Right lobe of liver (tissue), 6 donors: ENCODE data around the gene GOLGA3. TPM values are rescaled to one million over a fixed set of nuclear protein-coding genes. Genes with fewer than 3 reads are reported as not detected.
"Not testable (repeated sequence)": the region's sequence is repeated elsewhere in the genome, so short reads cannot be mapped to it uniquely, and the experiment has no call there.

Source experiments
- ATAC-seq, 4 donors: fragments of 200-7000 bp; cut with Tn5 transposase; one replicate each; pipeline ENCODE4 v1.9.1; 2020; ENCODE audit warnings: mild to moderate bottlenecking in 4 of 4, moderate library complexity in 4 of 4
- DNase-seq, 3 donors: peaks; one replicate each; pipeline ENCODE4 v3.0.0-alpha.2; 2020
- H3K27ac ChIP-seq, 3 donors: fragments of 200-600 bp; one replicate each; pipeline ENCODE4 v1.8.0; 2022
- H3K27me3 ChIP-seq, 2 donors: fragments of 200-600 bp; one replicate each; pipeline ENCODE4 v1.8.0; 2022
- H3K36me3 ChIP-seq, 4 donors: fragments of 200-600 bp; sonication (generic) in 1 of 4; one replicate each; pipeline versions ENCODE4 v1.5.1 to v1.8.0; 2017 to 2022; ENCODE audit warnings: control low read depth in 1 of 4
- H3K4me1 ChIP-seq, 4 donors: fragments of 200-600 bp; sonication (generic) in 1 of 4; one replicate each; pipeline versions ENCODE4 v1.5.1 to v1.8.0; 2017 to 2022; ENCODE audit warnings: control low read depth in 1 of 4
- H3K4me3 ChIP-seq, 3 donors: fragments of 200-600 bp; one replicate each; pipeline ENCODE4 v1.8.0; 2022
- H3K9me3 ChIP-seq, 4 donors: fragments of 200-600 bp; sonication (generic) in 1 of 4; one replicate each; pipeline versions ENCODE4 v1.5.1 to v1.8.0; 2017 to 2022; ENCODE audit warnings: control low read depth in 1 of 4
- POLR2A ChIP-seq: fragments of 450-650 bp; IDR thresholded peaks from one replicate; pipeline ENCODE4 v1.6.1; 2017; ENCODE audit warnings: antibody characterized with exemption, mild to moderate bottlenecking
- WGBS: methylation state at CpG from one replicate; pipeline ENCODE4 v1.1.6; 2018; ENCODE audit warnings: low coverage, low lambda C conversion rate; ENCODE audit not compliant: insufficient coverage; ENCODE audit errors: missing lambda C conversion rate; 5-methylcytosine and 5-hydroxymethylcytosine counted together
- intact Hi-C, 2 donors: fragments of 100-400 bp; cut with DNase I; formaldehyde crosslinking; loops; one replicate each; pipeline versions ENCODE4 v1.11.2 to v1.14.1; 2022
- total RNA-seq, 6 experiments: library from RNA; depleted of rRNA in 2 of 6; stranded (reverse); fragments of >200 nt in 2 of 6; fragmentation: NEBNext Ultra II Directional in 3 of 6; extraction: Animal tissue kit (Norgen Biotek cat#: 25700) in 3 of 6; gene quantifications; one replicate each; pipeline versions ENCODE4 v1.1.0 to v1.2.4, GENCODE V29; 2016 to 2023
- TF ChIP-seq, protein P1 (sequence below), 4 donors: fragments of 200-600 bp in 3 of 4; fragments of 450-650 bp in 1 of 4; IDR thresholded peaks; one replicate each; pipeline versions ENCODE4 v1.5.1 to v1.8.0; 2016 to 2022; ENCODE audit warnings: antibody characterized with exemption in 4 of 4, mild to moderate bottlenecking in 2 of 4
- donor health status: DM: no; HTN: yes; CAD: no.
- donor health status: DM: no; HTN: no; CAD: no.
- donor health status: DM: no; HTN: no; CAD: no.
- donor health status: DM: no; HTN: yes; CAD: no.
- donor health status: DM: no; HTN: yes; CAD: no.

Gene GOLGA3
- total RNA-seq, 6 experiments from 2014 or later = 15.7 to 37.5 (median 22.8) TPM

DNA sequence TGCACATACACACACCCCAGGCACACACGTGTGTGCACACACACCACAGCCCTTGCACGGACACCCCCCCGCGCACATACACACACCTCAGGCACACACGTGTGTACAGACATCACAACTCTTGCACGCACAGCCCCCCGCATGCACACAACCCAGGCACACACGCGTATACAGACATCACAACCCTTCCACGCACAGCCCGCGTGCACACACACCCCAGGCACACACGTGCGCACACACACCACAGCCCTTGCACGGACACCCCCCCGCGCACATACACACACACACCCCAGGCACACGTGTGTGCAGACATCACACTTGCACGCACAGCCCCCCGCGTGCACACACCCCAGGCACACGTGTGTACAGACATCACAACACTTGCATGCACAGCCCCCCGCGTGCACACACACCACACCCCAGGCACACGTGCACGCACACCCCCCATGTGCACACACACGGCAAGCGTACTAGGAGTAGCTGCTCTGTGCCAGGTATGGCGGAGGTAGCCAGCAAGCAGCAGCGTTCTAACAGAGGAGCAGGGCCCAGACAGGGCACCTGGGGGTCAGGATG lies 48.8 kb downstream of the GOLGA3 start:
- H3K36me3 ChIP-seq = peaks cover 0 to 77% (median 30%) of the 10 kb centered on the region in 4 donors
- H3K9me3 ChIP-seq = no peaks in the 10 kb centered on the region
- H3K27me3 ChIP-seq = no peaks in the 10 kb centered on the region
- intact Hi-C loops = no loop called here
- no peaks in the 10 kb centered on the region for H3K4me1 ChIP-seq
- 100% methylated on average over 3 of the region's 30 CpGs for WGBS
- peak in 1 of 3 donors; percentile 31 for DNase-seq
- H3K27ac ChIP-seq = no peak overlapping the region
- no peak for TF ChIP-seq POLR2A
- TF ChIP-seq, protein P1, sequence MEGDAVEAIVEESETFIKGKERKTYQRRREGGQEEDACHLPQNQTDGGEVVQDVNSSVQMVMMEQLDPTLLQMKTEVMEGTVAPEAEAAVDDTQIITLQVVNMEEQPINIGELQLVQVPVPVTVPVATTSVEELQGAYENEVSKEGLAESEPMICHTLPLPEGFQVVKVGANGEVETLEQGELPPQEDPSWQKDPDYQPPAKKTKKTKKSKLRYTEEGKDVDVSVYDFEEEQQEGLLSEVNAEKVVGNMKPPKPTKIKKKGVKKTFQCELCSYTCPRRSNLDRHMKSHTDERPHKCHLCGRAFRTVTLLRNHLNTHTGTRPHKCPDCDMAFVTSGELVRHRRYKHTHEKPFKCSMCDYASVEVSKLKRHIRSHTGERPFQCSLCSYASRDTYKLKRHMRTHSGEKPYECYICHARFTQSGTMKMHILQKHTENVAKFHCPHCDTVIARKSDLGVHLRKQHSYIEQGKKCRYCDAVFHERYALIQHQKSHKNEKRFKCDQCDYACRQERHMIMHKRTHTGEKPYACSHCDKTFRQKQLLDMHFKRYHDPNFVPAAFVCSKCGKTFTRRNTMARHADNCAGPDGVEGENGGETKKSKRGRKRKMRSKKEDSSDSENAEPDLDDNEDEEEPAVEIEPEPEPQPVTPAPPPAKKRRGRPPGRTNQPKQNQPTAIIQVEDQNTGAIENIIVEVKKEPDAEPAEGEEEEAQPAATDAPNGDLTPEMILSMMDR (IDR thresholded peaks at IDR 0.05) = no peak
- H3K4me3 ChIP-seq = no peak overlapping the region
- no peak for ATAC-seq

DNA sequence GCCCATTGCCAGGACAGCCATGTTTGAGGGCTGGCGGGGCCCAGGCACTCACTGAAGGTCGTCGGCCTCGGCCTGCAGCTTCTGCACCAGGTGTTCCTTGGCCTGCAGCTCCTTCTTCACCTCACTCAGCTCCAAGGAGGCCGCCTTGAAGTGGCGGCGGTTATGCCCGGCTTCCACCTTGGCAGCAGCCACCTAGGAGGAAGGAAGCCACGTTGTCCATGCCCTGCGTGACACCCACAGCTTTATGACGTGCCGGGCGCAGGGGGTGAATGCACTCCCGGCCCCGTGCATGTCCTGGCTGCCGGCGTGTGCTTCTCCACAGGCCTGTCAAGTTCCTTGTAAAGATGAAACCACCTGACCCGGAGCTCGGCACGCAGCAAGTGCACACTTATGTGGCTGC lies 51.1 kb downstream of the GOLGA3 start:
- DNase-seq (no peak), ATAC-seq (no peak)
- H3K9me3 ChIP-seq = no peaks in the 10 kb centered on the region
- intact Hi-C loops = no loop called here
- H3K36me3 ChIP-seq = peaks cover 0 to 83% (median 37%) of the 10 kb centered on the region in 4 donors
- H3K4me3 ChIP-seq = no peak overlapping the region
- no CpG with 5 or more reads among the region's 20 CpGs for WGBS
- no peak overlapping the region for H3K27ac ChIP-seq
- TF ChIP-seq, protein P1 (IDR thresholded peaks at IDR 0.05) = no peak
- no peak for TF ChIP-seq POLR2A
- H3K4me1 ChIP-seq = no peaks in the 10 kb centered on the region
- no peaks in the 10 kb centered on the region for H3K27me3 ChIP-seq

DNA sequence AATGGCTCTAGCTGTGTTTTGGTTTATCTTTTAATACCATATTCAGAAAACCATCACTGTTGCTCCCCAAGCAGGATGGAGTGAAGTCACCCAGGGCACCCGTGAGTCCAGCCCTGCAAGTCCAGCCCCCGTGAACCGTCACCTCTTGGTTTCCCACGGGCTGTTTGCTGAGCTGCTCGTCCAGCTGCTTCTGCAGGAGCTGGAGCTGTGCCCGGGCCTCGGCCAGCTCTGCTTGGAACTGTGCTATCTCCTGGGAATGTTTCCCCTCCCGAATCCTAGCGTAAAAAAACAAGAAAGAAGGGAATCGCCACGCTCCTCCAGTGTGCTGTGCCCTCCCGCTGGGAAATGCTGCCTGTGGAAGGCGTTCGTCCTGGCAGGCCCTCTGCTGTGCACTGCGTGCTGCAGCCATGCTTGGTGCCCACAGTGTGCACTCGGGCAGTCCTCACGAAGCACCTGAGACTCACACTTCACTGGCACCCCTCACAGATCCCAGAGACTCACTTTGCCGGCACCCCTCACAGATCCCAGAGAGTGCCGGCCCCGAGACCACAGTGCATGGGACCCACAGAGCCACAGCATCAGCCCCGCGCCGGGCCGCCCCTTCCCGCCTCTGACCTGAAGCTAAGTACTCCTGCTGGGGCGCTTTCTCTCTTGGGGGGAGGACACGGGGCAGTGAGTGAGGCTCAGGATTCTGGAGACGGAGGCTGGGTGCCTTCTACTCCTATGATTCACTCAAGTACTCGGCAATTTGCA lies 51.7 kb downstream of the GOLGA3 start:
- 71% methylated on average over 11 of the region's 29 CpGs for WGBS
- TF ChIP-seq POLR2A = no peak
- TF ChIP-seq, protein P1 (IDR thresholded peaks at IDR 0.05) = no peak
- H3K4me1 ChIP-seq = no peaks in the 10 kb centered on the region
- no peaks in the 10 kb centered on the region for H3K9me3 ChIP-seq
- H3K27me3 ChIP-seq = no peaks in the 10 kb centered on the region
- no peak overlapping the region for H3K4me3 ChIP-seq
- no peak for DNase-seq
- peak in 2 of 4 donors; percentile 9 to 35 for ATAC-seq
- H3K27ac ChIP-seq = no peak overlapping the region
- intact Hi-C loops = no loop called here
- peaks cover 0 to 83% (median 35%) of the 10 kb centered on the region in 4 donors for H3K36me3 ChIP-seq

DNA sequence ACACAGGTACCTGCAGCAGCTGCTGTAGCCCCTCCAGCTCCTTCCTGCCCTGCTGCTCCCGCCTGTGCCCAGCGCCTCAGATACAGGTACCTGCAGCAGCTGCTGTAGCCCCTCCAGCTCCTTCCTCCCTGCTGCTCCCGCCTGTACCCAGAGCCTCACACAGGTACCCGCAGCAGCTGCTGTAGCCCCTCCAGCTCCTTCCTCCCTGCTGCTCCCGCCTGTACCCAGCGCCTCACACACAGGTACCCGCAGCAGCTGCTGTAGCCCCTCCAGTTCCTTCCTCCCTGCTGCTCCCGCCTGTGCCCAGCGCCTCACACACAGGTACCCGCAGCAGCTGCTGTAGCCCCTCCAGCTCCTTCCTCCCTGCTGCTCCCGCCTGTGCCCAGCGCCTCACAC lies 52.4 kb downstream of the GOLGA3 start:
- intact Hi-C loops, H3K9me3 ChIP-seq, H3K4me3 ChIP-seq, H3K27me3 ChIP-seq, DNase-seq, H3K4me1 ChIP-seq, ATAC-seq, H3K27ac ChIP-seq: not testable (repeated sequence)
- WGBS = 90% methylated on average over 4 of the region's 12 CpGs
- H3K36me3 ChIP-seq = peaks cover 0 to 82% (median 32%) of the 10 kb centered on the region in 4 donors

DNA sequence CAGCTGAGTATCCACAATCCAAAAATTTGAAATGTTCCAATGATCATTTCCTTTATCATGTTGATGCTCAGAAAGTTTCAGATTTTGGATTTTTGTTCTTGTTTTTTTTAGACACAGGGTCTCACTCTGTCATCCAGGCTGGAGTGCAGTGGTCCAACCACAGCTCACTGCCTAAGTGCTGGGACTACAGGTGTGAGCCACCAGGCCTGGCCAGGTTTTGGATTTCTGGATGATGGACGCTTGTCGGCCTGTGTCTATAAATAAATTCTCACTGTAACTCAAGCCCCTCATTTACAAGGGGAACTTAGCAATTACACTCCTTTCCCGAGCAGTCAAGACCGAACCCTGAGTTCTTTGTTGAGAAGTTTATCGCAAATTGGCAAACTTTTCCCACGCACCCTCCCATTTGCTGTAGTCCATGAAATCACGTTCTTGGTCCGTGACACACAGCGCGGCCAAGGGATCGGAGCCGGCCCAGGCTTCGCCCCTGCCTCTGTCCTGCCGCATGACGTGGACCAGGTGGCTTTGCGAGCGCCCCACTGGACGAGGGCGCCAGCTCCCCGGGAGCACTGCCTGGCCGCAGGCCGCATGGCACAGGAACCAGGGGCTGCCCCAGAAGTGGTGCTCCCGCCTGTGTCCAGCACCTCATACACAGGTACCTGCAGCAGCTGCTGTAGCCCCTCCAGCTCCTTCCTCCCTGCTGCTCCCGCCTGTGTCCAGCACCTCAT lies 53.0 kb downstream of the GOLGA3 start:
- no peak overlapping the region for H3K27ac ChIP-seq
- intact Hi-C loops = no loop called here
- no peaks in the 10 kb centered on the region for H3K4me1 ChIP-seq
- ATAC-seq (no peak), DNase-seq (no peak)
- peaks cover 0 to 78% (median 29%) of the 10 kb centered on the region in 4 donors for H3K36me3 ChIP-seq
- TF ChIP-seq POLR2A = no peak
- TF ChIP-seq, protein P1 (IDR thresholded peaks at IDR 0.05) = no peak
- H3K4me3 ChIP-seq = no peak overlapping the region
- H3K9me3 ChIP-seq = no peaks in the 10 kb centered on the region
- no peaks in the 10 kb centered on the region for H3K27me3 ChIP-seq
- 89% methylated on average over 5 of the region's 24 CpGs for WGBS
